Measurements from ENCODE around the gene SULT1A1.

DNA sequence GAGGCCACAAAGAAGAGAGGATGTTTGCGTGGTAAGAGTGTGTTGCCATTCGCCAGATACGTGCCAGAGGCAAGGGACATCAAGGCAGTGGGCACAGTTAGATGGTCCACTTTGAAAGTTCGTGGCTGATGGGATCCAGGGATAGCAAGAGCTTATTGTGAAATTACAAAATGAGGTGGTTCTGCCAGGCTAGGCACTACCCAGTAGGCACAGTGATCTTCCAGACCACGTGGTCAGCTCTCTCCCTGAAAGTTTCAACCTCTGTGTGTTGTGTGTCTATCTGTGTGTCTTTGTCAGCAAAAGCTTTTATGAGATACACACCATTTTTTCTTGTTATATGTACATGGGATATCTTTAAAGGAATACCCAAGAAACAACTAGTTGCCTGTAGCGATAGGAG is 46.6 kb downstream of the SULT1A1 start:
- TF ChIP-seq, protein P1, sequence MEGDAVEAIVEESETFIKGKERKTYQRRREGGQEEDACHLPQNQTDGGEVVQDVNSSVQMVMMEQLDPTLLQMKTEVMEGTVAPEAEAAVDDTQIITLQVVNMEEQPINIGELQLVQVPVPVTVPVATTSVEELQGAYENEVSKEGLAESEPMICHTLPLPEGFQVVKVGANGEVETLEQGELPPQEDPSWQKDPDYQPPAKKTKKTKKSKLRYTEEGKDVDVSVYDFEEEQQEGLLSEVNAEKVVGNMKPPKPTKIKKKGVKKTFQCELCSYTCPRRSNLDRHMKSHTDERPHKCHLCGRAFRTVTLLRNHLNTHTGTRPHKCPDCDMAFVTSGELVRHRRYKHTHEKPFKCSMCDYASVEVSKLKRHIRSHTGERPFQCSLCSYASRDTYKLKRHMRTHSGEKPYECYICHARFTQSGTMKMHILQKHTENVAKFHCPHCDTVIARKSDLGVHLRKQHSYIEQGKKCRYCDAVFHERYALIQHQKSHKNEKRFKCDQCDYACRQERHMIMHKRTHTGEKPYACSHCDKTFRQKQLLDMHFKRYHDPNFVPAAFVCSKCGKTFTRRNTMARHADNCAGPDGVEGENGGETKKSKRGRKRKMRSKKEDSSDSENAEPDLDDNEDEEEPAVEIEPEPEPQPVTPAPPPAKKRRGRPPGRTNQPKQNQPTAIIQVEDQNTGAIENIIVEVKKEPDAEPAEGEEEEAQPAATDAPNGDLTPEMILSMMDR (IDR thresholded peaks at IDR 0.05), result no peak
- TF ChIP-seq POLR2AphosphoS5 (IDR thresholded peaks at IDR 0.05; ENCODE audit: low read depth, low read length) (no peak), REST (IDR thresholded peaks at IDR 0.05; ENCODE audit: insufficient read depth in 1 of 2, low read depth in 2 of 2, low read length in 1 of 2) (no peak), SIN3A (IDR thresholded peaks at IDR 0.05; ENCODE audit: borderline replicate concordance, insufficient read depth, low read depth, low read length) (no peak), TCF7L2 (IDR thresholded peaks at IDR 0.05; ENCODE audit: low read depth, low read length) (no peak)

Data from Panc1 (cell line).